ENCODE data around the gene MPST.

MPST gene

GRCh38 chr22:37023743-37024338 is 4.3 kb downstream of the MPST start:
- no peak for FAIRE-seq

GRCh38 chr22:37024339-37025157 is 5.0 kb downstream of the MPST start:
- FAIRE-seq: no peak

- no peak for FAIRE-seq
Measured at GRCh38 chr22:37025500-37026070, 6.0 kb downstream of the MPST start.

- no peak for FAIRE-seq
Measured at GRCh38 chr22:37026325-37026724, 6.8 kb downstream of the MPST start.

GRCh38 chr22:37027556-37027955 is 8.0 kb downstream of the MPST start:
- no peak for FAIRE-seq

- FAIRE-seq: no peak
Measured at GRCh38 chr22:37028692-37029674, 9.4 kb downstream of the MPST start.

GRCh38 chr22:37030560-37031281 is 11.2 kb downstream of the MPST start:
- no peak for FAIRE-seq

- FAIRE-seq: no peak
Measured at GRCh38 chr22:37032134-37032534, 12.6 kb downstream of the MPST start.

- no peak for FAIRE-seq
Measured at GRCh38 chr22:37032535-37033460, 13.3 kb downstream of the MPST start.

- FAIRE-seq: no peak
Measured at GRCh38 chr22:37033605-37034430, 14.3 kb downstream of the MPST start.

- no peak for FAIRE-seq
Measured at GRCh38 chr22:37036655-37037377, 17.3 kb downstream of the MPST start.

- no peak for FAIRE-seq
Measured at GRCh38 chr22:37037669-37038068, 18.1 kb downstream of the MPST start.

GRCh38 chr22:37039466-37039865 is 19.9 kb downstream of the MPST start:
- no peak for FAIRE-seq

GRCh38 chr22:37043209-37043827 is 23.8 kb downstream of the MPST start:
- no peak for FAIRE-seq

GRCh38 chr22:37043828-37044538 is 24.4 kb downstream of the MPST start:
- FAIRE-seq: no peak

GRCh38 chr22:37044634-37045625 is 25.4 kb downstream of the MPST start:
- FAIRE-seq: no peak

- no peak for FAIRE-seq
Measured at GRCh38 chr22:37045958-37046357, 26.4 kb downstream of the MPST start.
